Gastrocnemius medialis (tissue), 4 donors: Measurements from ENCODE around the gene AMFR. TPM values are rescaled to one million over a fixed set of nuclear protein-coding genes. Genes with fewer than 3 reads are reported as not detected.

Experiments used
- ATAC-seq, 2 donors: fragments of 150-250 bp; one replicate each; pipeline ENCODE4 v1.9.1; 2016
- DNase-seq, 2 donors: peaks; one replicate each; pipeline ENCODE4 v3.0.0-alpha.2; 2019
- H3K27ac ChIP-seq, 4 donors: fragments of 200-600 bp; sonication (generic); 1 replicate in 1 of 4; 2 replicates in 3 of 4; pipeline ENCODE4 v1.5.1; 2016 to 2018; ENCODE audit warnings: mild to moderate bottlenecking in 2 of 4, moderate library complexity in 1 of 4
- H3K27me3 ChIP-seq, 3 donors: fragments of 200-600 bp; sonication (generic) in 2 of 3; 1 replicate in 1 of 3; 2 replicates in 2 of 3; pipeline versions ENCODE4 v1.5.1 to v1.6.0; 2016 to 2019; ENCODE audit warnings: mild to moderate bottlenecking in 1 of 3, moderate library complexity in 1 of 3
- H3K36me3 ChIP-seq, 2 donors: fragments of 200-600 bp; sonication (generic) in 1 of 2; one replicate each; pipeline ENCODE4 v1.5.1; 2017 to 2018
- H3K4me1 ChIP-seq, 2 donors: fragments of 200-600 bp; sonication (generic) in 1 of 2; one replicate each; pipeline ENCODE4 v1.5.1; 2016 to 2017; ENCODE audit warnings: mild to moderate bottlenecking in 2 of 2
- H3K4me3 ChIP-seq, 4 donors: fragments of 200-600 bp; sonication (generic) in 3 of 4; 1 replicate in 1 of 4; 2 replicates in 3 of 4; pipeline ENCODE4 v1.5.1; 2016 to 2019; ENCODE audit warnings: mild to moderate bottlenecking in 2 of 4
- H3K9me3 ChIP-seq, 3 donors: fragments of 200-600 bp; sonication (generic) in 2 of 3; 1 replicate in 1 of 3; 2 replicates in 2 of 3; pipeline ENCODE4 v1.5.1; 2016 to 2019
- CTCF ChIP-seq, 5 experiments: fragments of 450-650 bp in 3 of 5; fragments of 200-600 bp in 2 of 5; sonication (generic) in 2 of 5; IDR thresholded peaks in 4 of 5; conservative IDR thresholded peaks in 1 of 5; 1 replicate in 4 of 5; 2 replicates in 1 of 5; pipeline ENCODE4 v1.5.1; 2016 to 2019; ENCODE audit warnings: antibody characterized with exemption in 5 of 5, mild to moderate bottlenecking in 3 of 5, moderate library complexity in 3 of 5
- POLR2A ChIP-seq, 2 donors: fragments of 450-650 bp; IDR thresholded peaks; one replicate each; pipeline ENCODE4 v1.6.1; 2017; ENCODE audit warnings: antibody characterized with exemption in 2 of 2, mild to moderate bottlenecking in 2 of 2, moderate library complexity in 2 of 2
- in situ Hi-C, 4 donors: fragments of 200-750 bp; cut with MboI; loops; one replicate each; pipeline versions ENCODE4 v1.15.0 to v1.8.0; 2017; ENCODE audit warnings: low sequenced_read_pairs in 4 of 4
- intact Hi-C: fragments of 100-400 bp; cut with DNase I; formaldehyde crosslinking; loops from one replicate; pipeline ENCODE4 v1.15.1; 2023; ENCODE audit warnings: low total_unique reads
- total RNA-seq, 4 donors: library from RNA; depleted of rRNA; stranded (reverse); fragments of >200 nt; gene quantifications; one replicate each; pipeline versions ENCODE4 v1.1.0 to v1.2.3, GENCODE V29; 2016

Gene AMFR
- total RNA-seq, 4 donors from 2014 or later = 349 to 951 (median 571) TPM

DNA sequence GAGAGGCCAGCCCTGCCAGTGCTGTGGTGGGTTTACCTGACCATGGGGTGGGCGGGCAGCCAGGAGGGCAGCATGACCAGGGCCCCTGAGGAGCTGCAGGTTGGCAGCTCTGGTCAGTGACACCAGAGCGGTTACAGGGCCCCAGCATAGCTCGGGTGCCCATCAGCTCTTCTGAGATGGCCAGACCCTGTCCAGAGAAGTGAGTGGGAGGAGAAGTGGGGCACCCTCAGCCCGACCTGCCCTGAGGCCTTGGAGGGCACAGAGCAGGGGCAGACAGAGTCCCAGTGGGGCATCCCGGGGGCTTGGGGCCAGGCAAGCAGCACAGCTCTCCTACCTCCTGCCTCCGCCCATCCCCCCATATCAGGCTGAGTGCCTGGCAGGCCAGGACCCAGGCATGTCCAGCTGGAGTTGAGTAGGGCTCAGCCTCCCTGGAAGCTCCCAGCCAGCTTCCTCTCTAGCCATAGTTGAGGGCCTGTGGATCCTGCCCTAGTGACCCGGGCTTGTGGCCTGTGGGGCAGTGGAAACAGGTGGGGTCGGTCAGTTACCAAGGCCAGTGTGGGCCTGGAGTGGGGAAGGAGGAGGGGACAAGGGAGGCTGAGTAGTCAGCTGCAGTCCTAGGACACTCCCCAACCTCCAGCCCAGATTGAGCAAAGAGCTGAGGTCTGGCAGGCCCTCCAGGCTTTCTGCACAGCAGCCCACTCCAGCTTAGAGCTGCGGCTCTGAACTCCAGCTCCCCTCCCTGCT is 83.5 kb downstream of the AMFR start:
- in situ Hi-C loops (no loop called here), intact Hi-C loops (no loop called here)
- ATAC-seq (no peak), DNase-seq (no peak)
- no peak overlapping the region for H3K27ac ChIP-seq
- no peaks in the 10 kb centered on the region for H3K9me3 ChIP-seq
- H3K27me3 ChIP-seq = no peaks in the 10 kb centered on the region
- TF ChIP-seq CTCF (IDR thresholded peaks at IDR 0.05 in 4 of 5, conservative IDR thresholded peaks at IDR 0.05 in 1 of 5) = no peak
- no peak for TF ChIP-seq POLR2A (IDR thresholded peaks at IDR 0.05)
- no peaks in the 10 kb centered on the region for H3K36me3 ChIP-seq
- no peak overlapping the region for H3K4me3 ChIP-seq
- H3K4me1 ChIP-seq = peaks cover 0 to 3% of the 10 kb centered on the region in 2 donors

- DNase-seq (no peak), ATAC-seq (no peak)
- in situ Hi-C loops = no loop called here
- no peak overlapping the region for H3K27ac ChIP-seq
- H3K27me3 ChIP-seq = no peaks in the 10 kb centered on the region
- H3K4me1 ChIP-seq = peaks cover 0 to 12% of the 10 kb centered on the region in 2 donors
- H3K36me3 ChIP-seq = no peaks in the 10 kb centered on the region
- TF ChIP-seq CTCF (IDR thresholded peaks at IDR 0.05 in 4 of 5, conservative IDR thresholded peaks at IDR 0.05 in 1 of 5) (no peak), POLR2A (IDR thresholded peaks at IDR 0.05) (no peak)
- intact Hi-C loops = no loop called here
- no peaks in the 10 kb centered on the region for H3K9me3 ChIP-seq
- no peak overlapping the region for H3K4me3 ChIP-seq
Observed at GRCh38 chr16:56340864-56341365, 84.4 kb downstream of the AMFR start.

DNA sequence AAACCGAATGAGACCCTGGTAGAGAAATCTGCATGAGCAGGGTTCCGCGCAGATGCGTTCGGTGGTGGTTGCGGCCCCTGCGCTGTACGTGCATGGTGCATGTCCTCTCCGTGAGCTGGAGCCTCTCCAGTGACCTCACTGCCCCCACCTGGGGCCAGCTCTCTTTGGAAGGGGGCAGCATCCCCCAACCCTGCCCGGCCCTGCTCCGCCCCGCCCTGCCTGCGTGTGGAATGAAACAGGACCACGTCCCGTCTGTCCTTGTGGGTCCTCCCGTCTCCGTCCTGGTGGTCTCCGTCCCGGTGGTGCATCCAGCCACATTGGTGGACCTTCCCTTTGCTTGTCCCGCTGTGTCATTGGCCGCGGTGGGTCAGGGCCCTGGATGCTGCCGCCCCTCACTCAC is 84.9 kb downstream of the AMFR start:
- TF ChIP-seq POLR2A (IDR thresholded peaks at IDR 0.05) (no peak), CTCF (IDR thresholded peaks at IDR 0.05 in 4 of 5, conservative IDR thresholded peaks at IDR 0.05 in 1 of 5) (no peak)
- Histone ChIP-seq H3K9me3 (no peaks in the 10 kb centered on the region), H3K36me3 (no peaks in the 10 kb centered on the region), H3K27ac (no peak overlapping the region), H3K4me1 (peaks cover 0 to 14% of the 10 kb centered on the region in 2 donors), H3K4me3 (no peak overlapping the region), H3K27me3 (no peaks in the 10 kb centered on the region)
- ATAC-seq = no peak
- intact Hi-C loops = no loop called here
- no peak for DNase-seq
- in situ Hi-C loops = no loop called here

DNA sequence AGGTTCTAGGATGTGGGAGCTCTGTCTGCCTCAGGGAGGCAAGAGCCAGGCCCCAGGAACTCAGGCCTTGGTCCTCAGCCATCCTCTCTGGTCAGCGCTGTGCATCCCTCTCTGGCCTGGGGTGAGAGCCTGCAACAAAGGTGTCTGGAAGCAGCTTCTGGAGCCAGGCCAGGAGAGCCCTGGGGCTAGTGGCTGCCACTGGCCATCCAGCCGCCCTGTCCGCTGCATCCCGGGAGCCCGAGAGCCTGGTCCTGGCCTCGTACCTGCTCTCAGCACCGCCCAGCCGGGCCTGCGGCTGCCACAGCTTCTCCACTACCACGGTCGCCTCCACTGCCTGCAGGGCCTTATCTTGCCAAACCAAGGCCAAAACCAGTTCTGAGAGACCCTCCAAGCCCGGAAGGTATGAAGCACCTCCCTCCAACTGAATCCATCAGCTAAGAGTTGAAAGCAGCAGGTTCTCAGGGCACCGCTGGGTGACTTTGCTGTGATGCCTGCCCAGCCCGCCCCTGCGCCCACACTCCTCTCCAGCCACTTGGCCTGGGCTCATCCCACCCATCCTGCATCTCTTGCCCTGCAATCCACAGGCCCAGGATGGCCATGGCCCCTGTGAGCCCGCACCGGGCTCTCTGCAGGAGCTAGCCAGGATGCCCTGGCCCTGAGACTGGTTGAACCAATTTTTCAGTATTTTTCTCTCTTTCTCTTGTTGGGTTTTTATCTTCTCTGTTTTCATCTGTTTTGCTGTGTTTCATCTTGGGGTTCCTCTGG is 85.7 kb downstream of the AMFR start:
- Histone ChIP-seq H3K27me3 (no peaks in the 10 kb centered on the region), H3K4me1 (peaks cover 0 to 14% of the 10 kb centered on the region in 2 donors), H3K36me3 (no peaks in the 10 kb centered on the region), H3K4me3 (no peak overlapping the region), H3K27ac (no peak overlapping the region), H3K9me3 (no peaks in the 10 kb centered on the region)
- intact Hi-C loops (no loop called here), in situ Hi-C loops (no loop called here)
- ATAC-seq = no peak
- no peak for DNase-seq
- TF ChIP-seq CTCF (IDR thresholded peaks at IDR 0.05 in 4 of 5, conservative IDR thresholded peaks at IDR 0.05 in 1 of 5) = no peak
- no peak for TF ChIP-seq POLR2A (IDR thresholded peaks at IDR 0.05)
